Lung (tissue), 12 donors: ENCODE measurements around the gene IFNL3. TPM values are rescaled to one million over a fixed set of nuclear protein-coding genes. Genes with fewer than 3 reads are reported as not detected.

Experiments
- ATAC-seq: fragments of 200-7000 bp; cut with Tn5 transposase; one replicate; pipeline ENCODE4 v1.9.1; 2020; ENCODE audit warnings: moderate number of reproducible peaks; ENCODE audit not compliant: insufficient read depth, low FRiP score
- DNase-seq, 3 donors: peaks; one replicate each; pipeline ENCODE4 v3.0.0-alpha.2; 2013 to 2017
- H3K27ac ChIP-seq, 2 donors: one replicate each; pipeline ENCODE4 v1.5.1; 2013; ENCODE audit warnings: mild to moderate bottlenecking in 2 of 2, moderate library complexity in 2 of 2, control low read depth in 1 of 2, inconsistent platforms in 1 of 2, low read depth in 1 of 2, low read length in 1 of 2
- H3K27me3 ChIP-seq, 3 donors: one replicate each; pipeline ENCODE4 v1.5.1; 2013; ENCODE audit warnings: low read length in 2 of 3; ENCODE audit not compliant: control insufficient read depth in 3 of 3, insufficient read depth in 3 of 3
- H3K36me3 ChIP-seq, 4 donors: one replicate each; pipeline ENCODE4 v1.5.1; 2013; ENCODE audit warnings: low read length in 4 of 4, mild to moderate bottlenecking in 1 of 4, moderate library complexity in 1 of 4; ENCODE audit not compliant: control insufficient read depth in 4 of 4, insufficient read depth in 4 of 4
- H3K4me1 ChIP-seq, 5 donors: one replicate each; pipeline ENCODE4 v1.5.1; 2013; ENCODE audit warnings: low read length in 5 of 5, mild to moderate bottlenecking in 2 of 5, moderate library complexity in 1 of 5; ENCODE audit not compliant: control insufficient read depth in 5 of 5, insufficient read depth in 5 of 5
- H3K4me3 ChIP-seq: one replicate; pipeline ENCODE4 v1.5.1; 2013; ENCODE audit warnings: mild to moderate bottlenecking, control low read depth, moderate library complexity
- H3K9ac ChIP-seq, 2 donors: one replicate each; pipeline ENCODE4 v1.5.1; 2013; ENCODE audit warnings: low read length in 2 of 2, control low read depth in 1 of 2; ENCODE audit not compliant: insufficient read depth in 1 of 2
- H3K9me3 ChIP-seq, 4 donors: one replicate each; pipeline ENCODE4 v1.5.1; 2013; ENCODE audit warnings: low read length in 3 of 4, mild to moderate bottlenecking in 1 of 4, moderate library complexity in 1 of 4; ENCODE audit not compliant: control insufficient read depth in 4 of 4, insufficient read depth in 3 of 4
- CTCF ChIP-seq: IDR thresholded peaks from 2 replicates; pipeline ENCODE4 v1.5.1; 2012; ENCODE audit warnings: mild to moderate bottlenecking; ENCODE audit errors: control extremely low read depth, extremely low read depth
- WGBS, 2 donors: extraction: QIAGEN DNeasy Blood & Tissue Kit; methylation state at CpG; one replicate each; pipeline ENCODE4 v1.1.7; 2013; 5-methylcytosine and 5-hydroxymethylcytosine counted together
- polyA plus RNA-seq, 2 donors: library from polyadenylated mRNA; stranded (reverse); fragments of 200-250 nt; gene quantifications; one replicate each; pipeline ENCODE4 v1.2.1, GENCODE V29; 2013
- total RNA-seq, 2 donors: library from RNA; depleted of rRNA in 1 of 2; stranded (reverse); fragments of >200 nt in 1 of 2; gene quantifications; one replicate each; pipeline ENCODE4 v1.2.1, GENCODE V29; 2014 to 2021
- donor health status: control.
- donor health status: control.
- donor health status: Bipolar disorder and iron deficiency.
- donor health status: healthy.
- donor health status: DM: yes; HTN: yes; CAD: no.

The IFNL3 gene
- total and polyA plus RNA-seq, 4 donors: not detected

GRCh38 chr19:39254531-39255345 is 9.9 kb upstream of the IFNL3 start:
- Histone ChIP-seq H3K9me3 (peaks cover 0 to 2% (median 0%) of the 10 kb centered on the region in 4 donors), H3K9ac (no peak overlapping the region), H3K27ac (no peak overlapping the region), H3K4me3 (no peak overlapping the region), H3K27me3 (peaks cover 0 to 13% (median 3%) of the 10 kb centered on the region in 3 donors), H3K4me1 (no peaks in the 10 kb centered on the region), H3K36me3 (no peaks in the 10 kb centered on the region)
- 84% methylated on average over 29 of the region's 29 CpGs for WGBS, 2 donors
- no peak for ATAC-seq
- no peak for DNase-seq
- no peak for TF ChIP-seq CTCF

GRCh38 chr19:39253374-39254149 is 8.8 kb upstream of the IFNL3 start:
- no peak overlapping the region for H3K9ac ChIP-seq
- H3K9me3 ChIP-seq: peaks cover 0 to 2% (median 0%) of the 10 kb centered on the region in 4 donors
- no peaks in the 10 kb centered on the region for H3K36me3 ChIP-seq
- peaks cover 0 to 25% (median 14%) of the 10 kb centered on the region in 3 donors for H3K27me3 ChIP-seq
- H3K27ac ChIP-seq: no peak overlapping the region
- WGBS, 2 donors: 80 to 86% methylated on average over 8 of the region's 8 CpGs
- no peak for TF ChIP-seq CTCF
- ATAC-seq: no peak
- DNase-seq: no peak
- no peaks in the 10 kb centered on the region for H3K4me1 ChIP-seq
- no peak overlapping the region for H3K4me3 ChIP-seq

GRCh38 chr19:39252458-39252857 is 7.7 kb upstream of the IFNL3 start:
- DNase-seq (no peak), ATAC-seq (no peak)
- H3K27ac ChIP-seq: no peak overlapping the region
- peaks cover 0 to 2% (median 0%) of the 10 kb centered on the region in 4 donors for H3K9me3 ChIP-seq
- H3K9ac ChIP-seq: no peak overlapping the region
- H3K36me3 ChIP-seq: no peaks in the 10 kb centered on the region
- peaks cover 0 to 7% (median 0%) of the 10 kb centered on the region in 5 donors for H3K4me1 ChIP-seq
- H3K4me3 ChIP-seq: no peak overlapping the region
- 31 to 51% methylated on average over 3 of the region's 3 CpGs for WGBS, 2 donors
- H3K27me3 ChIP-seq: peaks cover 0 to 34% (median 20%) of the 10 kb centered on the region in 3 donors
- TF ChIP-seq CTCF: no peak
